ENCODE data around the gene SLC22A16. TPM values are rescaled to one million over a fixed set of nuclear protein-coding genes. Genes with fewer than 3 reads are reported as not detected.

SLC22A16 gene
- total RNA-seq, 4 donors from 2014 or later, result not detected

DNA sequence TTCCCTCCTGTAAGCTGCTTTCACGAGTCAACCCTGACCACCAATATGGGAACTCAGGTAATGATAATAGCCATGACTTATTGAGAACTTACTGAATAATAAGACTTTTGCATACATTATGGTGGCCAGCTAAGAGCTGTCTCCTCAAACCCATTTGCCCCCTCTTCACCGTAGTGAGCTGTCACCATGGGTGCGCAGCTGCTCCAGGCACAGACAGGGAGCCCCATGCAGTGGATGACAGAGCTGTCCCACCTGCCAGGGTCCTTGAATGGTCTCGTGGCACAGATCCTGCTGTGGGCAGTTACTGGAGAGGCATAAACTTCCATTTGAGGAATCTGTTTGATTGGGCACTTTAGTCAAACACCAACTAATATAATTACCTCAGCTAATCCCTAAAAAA, 1.9 kb downstream of the SLC22A16 start:
- H3K4me1 ChIP-seq, result peaks cover 0 to 11% (median 0%) of the 10 kb centered on the region in 4 donors
- 67 to 86% methylated on average over 1 to 4 of the region's 4 CpGs for WGBS, 2 donors (ENCODE audit: low coverage in 1 of 2)
- H3K9me3 ChIP-seq, result no peaks in the 10 kb centered on the region
- DNase-seq, result no peak
- H3K4me3 ChIP-seq, result no peak overlapping the region
- H3K27me3 ChIP-seq, result peaks cover 31% of the 10 kb centered on the region
- no peaks in the 10 kb centered on the region for H3K36me3 ChIP-seq
- in situ Hi-C loops (cut with MboI; ENCODE audit: low pct_ligation_motif_present in 1 of 4, low pct_unique_long_range_greater_than_20kb in 1 of 4, low sequenced_read_pairs in 3 of 4) (no loop called here), intact Hi-C loops (cut with DNase I; ENCODE audit: low total_unique reads) (no loop called here)
- TF ChIP-seq POLR2A (IDR thresholded peaks at IDR 0.05), result no peak
- TF ChIP-seq POLR2AphosphoS5 (IDR thresholded peaks at IDR 0.05), result no peak
- TF ChIP-seq EP300 (IDR thresholded peaks at IDR 0.05; ENCODE audit: low read depth), result no peak
- TF ChIP-seq, protein P1, sequence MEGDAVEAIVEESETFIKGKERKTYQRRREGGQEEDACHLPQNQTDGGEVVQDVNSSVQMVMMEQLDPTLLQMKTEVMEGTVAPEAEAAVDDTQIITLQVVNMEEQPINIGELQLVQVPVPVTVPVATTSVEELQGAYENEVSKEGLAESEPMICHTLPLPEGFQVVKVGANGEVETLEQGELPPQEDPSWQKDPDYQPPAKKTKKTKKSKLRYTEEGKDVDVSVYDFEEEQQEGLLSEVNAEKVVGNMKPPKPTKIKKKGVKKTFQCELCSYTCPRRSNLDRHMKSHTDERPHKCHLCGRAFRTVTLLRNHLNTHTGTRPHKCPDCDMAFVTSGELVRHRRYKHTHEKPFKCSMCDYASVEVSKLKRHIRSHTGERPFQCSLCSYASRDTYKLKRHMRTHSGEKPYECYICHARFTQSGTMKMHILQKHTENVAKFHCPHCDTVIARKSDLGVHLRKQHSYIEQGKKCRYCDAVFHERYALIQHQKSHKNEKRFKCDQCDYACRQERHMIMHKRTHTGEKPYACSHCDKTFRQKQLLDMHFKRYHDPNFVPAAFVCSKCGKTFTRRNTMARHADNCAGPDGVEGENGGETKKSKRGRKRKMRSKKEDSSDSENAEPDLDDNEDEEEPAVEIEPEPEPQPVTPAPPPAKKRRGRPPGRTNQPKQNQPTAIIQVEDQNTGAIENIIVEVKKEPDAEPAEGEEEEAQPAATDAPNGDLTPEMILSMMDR (IDR thresholded peaks at IDR 0.05), result no peak
- no peak overlapping the region for H3K27ac ChIP-seq

DNA sequence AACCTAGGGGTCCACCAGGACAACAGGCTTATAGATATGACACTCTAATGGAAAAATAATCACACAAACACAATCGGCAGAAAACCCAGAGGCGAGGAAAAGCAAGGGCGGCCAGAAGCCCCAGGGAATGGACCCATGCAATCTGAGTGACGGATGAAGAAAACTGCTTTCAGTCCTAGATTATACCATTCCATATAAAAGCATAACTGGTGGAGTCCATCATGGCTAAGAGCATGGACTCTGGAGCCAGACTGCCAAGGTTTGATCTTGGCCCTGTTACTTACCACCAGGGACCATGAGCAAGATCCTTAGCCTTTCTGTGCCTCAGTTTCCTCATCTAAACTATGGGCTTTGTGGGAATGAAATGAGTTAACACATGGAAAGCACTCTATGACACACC, 3.7 kb downstream of the SLC22A16 start:
- H3K27me3 ChIP-seq, result peaks cover 31% of the 10 kb centered on the region
- no peaks in the 10 kb centered on the region for H3K36me3 ChIP-seq
- DNase-seq, result no peak
- H3K4me3 ChIP-seq, result no peak overlapping the region
- no peak overlapping the region for H3K27ac ChIP-seq
- WGBS, 2 donors (ENCODE audit: low coverage in 1 of 2), result 93% methylated on average over 4 of the region's 4 CpGs; no CpG with 5 or more reads in 1 of the 2 donors
- intact Hi-C loops (cut with DNase I; ENCODE audit: low total_unique reads), result no loop called here
- in situ Hi-C loops (cut with MboI; ENCODE audit: low pct_ligation_motif_present in 1 of 4, low pct_unique_long_range_greater_than_20kb in 1 of 4, low sequenced_read_pairs in 3 of 4), result no loop called here
- peaks cover 0 to 11% (median 0%) of the 10 kb centered on the region in 4 donors for H3K4me1 ChIP-seq
- TF ChIP-seq, protein P1 (IDR thresholded peaks at IDR 0.05), result no peak
- TF ChIP-seq POLR2AphosphoS5 (IDR thresholded peaks at IDR 0.05) (no peak), EP300 (IDR thresholded peaks at IDR 0.05; ENCODE audit: low read depth) (no peak), POLR2A (IDR thresholded peaks at IDR 0.05) (no peak)
- no peaks in the 10 kb centered on the region for H3K9me3 ChIP-seq

DNA sequence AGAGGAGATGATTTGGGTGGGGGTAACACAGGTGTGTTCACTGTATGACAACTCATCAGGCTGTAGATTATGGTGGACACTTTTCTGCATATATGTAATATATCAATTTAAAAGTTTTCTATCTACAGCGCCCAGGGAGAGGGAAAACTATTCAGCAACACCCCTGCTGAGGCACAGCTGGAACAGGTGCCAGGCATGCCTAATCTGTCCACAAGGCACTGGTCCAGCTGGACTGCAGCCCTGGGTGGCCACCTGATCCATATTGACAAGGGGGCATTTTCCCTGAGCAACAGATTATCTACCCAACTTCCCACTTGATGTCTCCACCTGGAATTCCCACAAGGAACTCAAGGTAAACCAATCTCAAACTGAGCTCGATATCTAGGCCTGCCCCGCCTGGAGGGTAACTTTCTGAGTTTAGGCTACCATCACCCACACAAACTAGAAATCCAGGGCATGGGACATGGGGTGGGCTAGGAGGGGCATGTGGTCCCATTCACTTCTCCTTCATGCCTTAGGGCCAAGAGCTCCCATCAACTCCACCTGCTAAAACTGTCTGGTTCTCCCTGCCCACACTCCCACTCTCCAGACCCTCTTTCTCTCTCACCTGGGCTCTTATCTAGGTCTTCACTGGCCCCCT, 4.6 kb downstream of the SLC22A16 start:
- WGBS, 2 donors (ENCODE audit: low coverage in 1 of 2), result 82 to 90% methylated on average over 2 to 3 of the region's 3 CpGs
- H3K9me3 ChIP-seq, result no peaks in the 10 kb centered on the region
- intact Hi-C loops (cut with DNase I; ENCODE audit: low total_unique reads) (no loop called here), in situ Hi-C loops (cut with MboI; ENCODE audit: low pct_ligation_motif_present in 1 of 4, low pct_unique_long_range_greater_than_20kb in 1 of 4, low sequenced_read_pairs in 3 of 4) (no loop called here)
- no peak overlapping the region for H3K27ac ChIP-seq
- peaks cover 26% of the 10 kb centered on the region for H3K27me3 ChIP-seq
- no peak overlapping the region for H3K4me3 ChIP-seq
- no peak for DNase-seq
- no peak for TF ChIP-seq EP300 (IDR thresholded peaks at IDR 0.05; ENCODE audit: low read depth)
- no peak for TF ChIP-seq POLR2AphosphoS5 (IDR thresholded peaks at IDR 0.05)
- TF ChIP-seq, protein P1 (IDR thresholded peaks at IDR 0.05), result no peak
- no peak for TF ChIP-seq POLR2A (IDR thresholded peaks at IDR 0.05)
- peaks cover 0 to 11% (median 0%) of the 10 kb centered on the region in 4 donors for H3K4me1 ChIP-seq
- no peaks in the 10 kb centered on the region for H3K36me3 ChIP-seq

DNA sequence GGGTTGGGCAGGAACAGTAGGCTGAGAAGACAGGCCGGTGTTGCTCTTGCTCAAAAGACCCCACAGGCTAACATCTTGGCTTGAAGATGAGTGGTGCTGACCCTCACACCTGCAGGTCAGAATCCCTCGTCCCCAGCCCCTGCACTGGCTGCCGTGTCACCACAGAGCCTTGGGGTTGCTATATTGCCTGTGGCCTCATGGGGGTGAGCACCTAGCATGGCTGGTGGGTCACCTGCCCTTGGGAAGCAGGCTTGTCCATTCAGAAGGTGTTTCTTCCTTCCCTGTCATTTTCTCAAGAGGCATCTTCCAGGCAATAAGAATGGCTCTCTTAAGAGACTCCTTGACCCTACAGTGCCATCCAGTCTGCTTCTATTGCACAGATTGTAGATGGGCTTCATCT, 7.7 kb downstream of the SLC22A16 start:
- DNase-seq, result no peak
- H3K4me3 ChIP-seq, result no peak overlapping the region
- no peak overlapping the region for H3K27ac ChIP-seq
- no peak for TF ChIP-seq POLR2A (IDR thresholded peaks at IDR 0.05)
- TF ChIP-seq POLR2AphosphoS5 (IDR thresholded peaks at IDR 0.05), result no peak
- TF ChIP-seq, protein P1 (IDR thresholded peaks at IDR 0.05), result no peak
- no peak for TF ChIP-seq EP300 (IDR thresholded peaks at IDR 0.05; ENCODE audit: low read depth)
- H3K9me3 ChIP-seq, result peaks cover 6 to 7% of the 10 kb centered on the region in 2 donors
- 84 to 100% methylated on average over 1 to 3 of the region's 3 CpGs for WGBS, 2 donors (ENCODE audit: low coverage in 1 of 2)
- intact Hi-C loops (cut with DNase I; ENCODE audit: low total_unique reads), result no loop called here
- in situ Hi-C loops (cut with MboI; ENCODE audit: low pct_ligation_motif_present in 1 of 4, low pct_unique_long_range_greater_than_20kb in 1 of 4, low sequenced_read_pairs in 3 of 4), result no loop called here
- H3K4me1 ChIP-seq, result no peaks in the 10 kb centered on the region
- no peaks in the 10 kb centered on the region for H3K36me3 ChIP-seq
- H3K27me3 ChIP-seq, result no peaks in the 10 kb centered on the region
